NCI-H2227 (cell line): Measurements from ENCODE around the gene PEAK3.

ENCODE experiments used
- DNase-seq: peaks from one replicate; lab custom pipeline; 2025; ENCODE audit not compliant: unreplicated experiment; lab: John Stamatoyannopoulos, UW

Gene PEAK3

DNA sequence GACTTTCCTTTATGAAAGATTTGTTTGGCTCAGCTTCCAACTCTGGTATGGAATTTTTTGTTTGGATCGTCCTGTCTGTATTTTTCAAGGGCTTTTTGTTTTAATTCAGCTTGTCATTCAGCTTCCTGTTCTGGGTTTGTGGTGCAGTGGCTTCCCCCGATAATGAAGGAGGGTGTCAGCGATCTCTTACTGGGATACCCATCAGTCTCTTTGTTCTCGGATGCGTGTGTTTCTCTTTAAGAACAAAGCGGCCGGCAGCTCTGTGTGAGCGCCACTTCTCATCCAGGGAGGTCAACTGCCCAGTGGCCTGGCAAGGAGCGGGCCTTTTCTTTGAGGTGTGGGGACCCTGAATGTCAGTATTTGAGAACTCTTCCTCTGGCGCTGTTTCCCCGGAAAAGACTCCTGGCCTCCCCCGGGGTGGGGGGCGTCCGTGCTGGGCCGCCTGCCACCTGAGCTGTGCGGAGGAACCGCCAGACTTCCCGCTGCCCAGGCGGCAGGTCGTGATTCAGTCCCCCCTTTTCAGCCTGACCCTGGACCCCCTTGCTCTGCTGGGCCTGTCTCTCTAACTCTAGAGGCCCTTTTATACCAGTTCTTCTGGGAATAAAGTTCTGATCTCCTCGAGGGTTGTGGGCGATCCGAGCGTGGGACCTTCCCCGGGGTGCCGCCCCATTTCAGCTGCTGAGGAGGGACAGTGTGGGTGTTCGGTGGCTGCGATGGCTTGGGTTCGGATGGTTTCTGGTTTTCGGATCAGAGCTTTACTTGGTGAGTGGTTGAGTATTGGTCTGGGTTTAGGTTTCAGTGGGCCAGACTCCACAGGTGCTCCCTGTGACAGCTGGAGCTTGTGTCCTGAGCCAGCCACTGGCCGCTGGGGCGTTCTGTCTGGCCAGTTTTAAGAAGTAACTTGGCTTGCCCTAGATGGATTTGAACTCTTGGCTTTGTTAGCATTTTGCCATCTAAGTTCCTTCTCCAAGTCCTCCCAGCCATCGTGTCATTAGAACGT is 41.9 kb downstream of the PEAK3 start:
- no peak for DNase-seq

DNA sequence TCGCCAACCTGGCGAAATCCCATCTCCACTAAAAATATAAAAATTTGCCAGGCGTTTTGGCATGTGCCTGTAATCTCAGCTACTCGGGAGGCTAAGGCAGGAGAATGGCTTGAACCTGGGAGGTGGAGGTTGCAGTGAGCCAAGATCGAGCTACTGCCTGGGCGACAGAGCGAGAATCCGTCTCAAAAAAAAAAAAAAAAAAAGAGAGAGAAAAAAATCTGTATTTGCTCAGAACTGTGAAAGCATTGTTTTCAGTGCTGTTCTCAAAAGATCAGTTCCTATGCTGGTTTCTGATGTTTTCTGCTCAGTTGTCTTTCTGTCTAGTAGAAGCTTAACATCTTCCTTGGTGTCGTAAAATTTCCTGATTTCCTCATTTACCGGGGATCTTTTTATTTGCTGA is 42.8 kb downstream of the PEAK3 start:
- no peak for DNase-seq

DNA sequence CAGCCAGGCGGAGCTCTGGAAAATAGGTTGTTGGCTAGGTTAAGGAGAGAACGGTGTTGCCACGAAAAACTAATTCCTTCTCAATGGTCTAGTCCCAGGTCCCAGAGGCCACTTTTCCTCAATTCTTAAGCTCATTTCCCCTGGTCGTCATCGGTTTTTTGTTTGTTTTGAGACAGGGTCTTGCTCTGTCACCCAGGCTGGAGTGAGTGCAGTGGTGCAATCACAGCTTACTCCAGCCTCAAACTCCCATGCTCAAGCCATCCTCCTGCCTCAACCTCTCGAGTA is 44.2 kb downstream of the PEAK3 start:
- DNase-seq, result no peak

DNA sequence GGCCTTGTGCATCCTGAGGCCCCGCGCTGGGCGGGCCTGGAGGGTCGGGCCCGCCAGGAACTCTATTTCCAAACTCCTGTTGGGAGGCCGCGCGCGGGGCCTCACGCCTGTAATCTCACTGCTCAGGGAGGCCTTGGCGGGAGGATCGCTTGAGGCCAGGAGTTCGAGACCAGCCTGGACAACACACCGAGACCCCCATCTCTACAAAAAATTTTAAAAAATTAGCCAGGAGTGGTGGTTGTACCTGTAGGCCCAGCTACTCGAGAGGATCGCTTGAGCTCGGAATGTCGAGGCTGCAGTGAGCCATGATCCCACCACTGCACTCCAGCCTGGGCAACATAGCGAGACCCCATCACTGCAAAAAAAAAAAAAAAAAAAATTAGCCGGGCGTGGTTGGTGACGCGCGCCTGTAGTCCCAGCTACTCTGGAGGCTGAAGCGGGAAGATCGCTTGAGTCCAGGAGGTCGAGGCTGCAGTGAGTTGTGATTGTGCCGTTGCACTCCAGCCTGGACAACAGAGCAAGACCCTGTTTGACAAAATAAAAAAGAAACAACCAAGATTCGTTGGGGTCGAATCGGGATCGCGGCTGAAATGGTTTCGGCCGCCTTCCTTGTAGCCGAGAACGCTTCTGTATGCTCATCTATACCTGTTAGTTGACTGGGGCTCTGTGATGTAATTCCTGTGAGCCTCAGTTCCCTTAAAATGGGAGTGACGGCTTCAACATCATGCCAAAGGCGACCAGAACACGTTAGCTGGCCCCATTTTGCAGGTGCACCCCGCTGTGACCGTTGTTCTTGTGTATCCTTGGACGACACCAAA is 44.7 kb downstream of the PEAK3 start:
- no peak for DNase-seq

DNA sequence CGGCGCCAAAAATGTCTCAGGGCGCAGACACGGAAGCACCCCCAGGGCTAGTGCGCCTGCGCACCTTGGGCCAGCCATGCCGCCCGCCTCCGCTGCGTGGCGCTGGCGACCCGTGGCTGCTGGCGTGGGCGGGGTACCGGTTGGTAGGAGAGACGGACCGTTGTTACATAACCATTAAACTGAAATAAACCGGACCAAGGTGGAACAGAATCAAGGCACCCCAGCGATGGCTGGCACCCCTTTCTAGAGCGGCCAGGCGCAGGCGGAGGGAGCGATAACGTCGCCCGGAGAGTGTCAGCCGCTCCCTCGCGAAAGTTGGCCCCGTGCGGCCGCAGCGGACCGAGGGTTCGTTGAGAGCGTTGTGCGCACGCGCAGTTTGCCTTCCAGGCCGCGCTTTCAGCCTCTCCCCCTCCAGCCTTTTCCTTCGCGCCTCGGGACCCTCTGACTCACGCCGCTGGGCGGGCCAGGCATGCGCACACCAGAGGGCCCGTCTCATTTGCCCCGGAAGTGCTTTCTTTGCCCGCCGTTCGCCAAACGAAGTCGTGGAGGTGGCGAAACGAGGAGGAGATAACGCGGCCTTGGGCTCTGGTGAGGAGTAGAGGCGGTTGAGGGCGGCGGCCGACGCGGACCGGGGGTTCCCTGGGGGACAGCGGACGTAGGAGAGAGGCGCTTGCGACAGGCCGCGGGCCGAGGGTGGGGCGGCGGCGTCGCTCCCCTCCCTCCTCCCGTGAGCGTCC is 45.5 kb downstream of the PEAK3 start, which contains the start of the genes PLEKHJ1 and SF3A2:
TSS of gene PLEKHJ1 (minus strand) at position 16 of the 737 bp plus-strand sequence. CDS start 81 bp downstream, outside the sequence.
TSS of gene SF3A2 (plus strand) at position 511 of the 737 bp plus-strand sequence. CDS start 6,595 bp downstream, outside the sequence.
- DNase-seq, result peak; percentile 96

DNA sequence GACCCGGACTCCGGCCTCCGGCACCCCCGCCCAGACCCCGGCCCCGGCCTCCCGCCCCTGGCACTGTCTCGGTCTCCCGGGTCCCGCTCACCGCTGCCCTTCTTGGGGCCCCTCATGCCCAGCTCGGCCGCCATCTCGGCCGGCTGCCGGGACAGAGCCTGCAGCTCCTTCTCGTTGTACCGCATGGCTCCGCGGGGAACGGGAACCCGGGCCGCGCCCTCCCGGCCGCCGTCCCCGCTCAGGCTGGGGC is 46.0 kb downstream of the PEAK3 start:
- DNase-seq, result no peak

DNA sequence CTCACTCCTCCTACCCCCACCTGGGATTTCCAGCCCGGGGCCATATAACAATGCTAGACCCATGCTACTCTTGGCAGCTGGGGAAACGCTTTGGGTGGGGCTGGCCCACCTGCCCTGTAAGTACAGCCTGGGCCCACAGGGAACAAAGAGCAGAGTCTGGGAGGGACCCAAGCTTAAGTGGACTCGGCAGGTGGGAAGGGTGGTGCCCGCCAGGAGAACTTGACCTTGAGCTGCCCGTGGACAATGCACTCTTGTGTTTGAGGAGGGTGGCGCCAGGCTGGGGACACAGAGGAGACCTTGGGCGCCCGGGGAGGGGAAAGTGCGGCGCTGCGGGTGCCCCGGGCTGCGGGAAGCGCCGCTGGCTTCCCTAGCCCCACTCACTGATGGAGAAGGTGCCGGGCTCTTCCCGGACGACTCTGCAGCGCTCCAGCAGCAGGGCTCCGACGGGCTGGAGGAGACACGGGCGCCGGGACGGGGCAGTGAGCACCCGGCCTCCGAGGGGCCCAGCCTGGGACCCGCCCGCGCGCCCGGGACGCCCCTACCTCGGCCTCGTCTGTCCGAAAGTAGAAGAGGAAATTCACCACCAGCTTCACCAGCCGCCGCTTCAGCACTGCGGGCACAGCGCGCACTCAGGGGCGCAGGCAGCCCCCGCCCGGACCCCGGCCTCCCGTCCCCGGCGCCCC is 46.5 kb downstream of the PEAK3 start:
- DNase-seq, result peak; percentile 50

DNA sequence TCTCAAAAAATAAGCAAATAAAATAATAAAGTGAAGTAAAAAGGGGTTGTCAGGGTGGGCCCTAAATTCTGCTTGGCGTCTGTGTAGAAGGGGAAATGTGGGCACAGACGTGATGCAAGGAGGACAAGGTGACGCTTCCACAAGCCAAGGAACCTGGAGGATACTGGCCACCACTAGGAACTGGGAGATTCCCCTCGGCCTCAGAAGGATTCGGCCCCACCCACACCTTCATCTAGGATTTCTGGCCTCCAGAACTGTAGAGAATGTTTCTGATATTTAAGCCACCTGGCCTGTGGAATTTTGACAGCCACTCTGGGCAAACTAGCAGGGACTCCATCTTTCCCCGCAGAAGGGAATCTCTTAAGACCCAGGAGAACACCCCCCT is 47.0 kb downstream of the PEAK3 start:
- no peak for DNase-seq

DNA sequence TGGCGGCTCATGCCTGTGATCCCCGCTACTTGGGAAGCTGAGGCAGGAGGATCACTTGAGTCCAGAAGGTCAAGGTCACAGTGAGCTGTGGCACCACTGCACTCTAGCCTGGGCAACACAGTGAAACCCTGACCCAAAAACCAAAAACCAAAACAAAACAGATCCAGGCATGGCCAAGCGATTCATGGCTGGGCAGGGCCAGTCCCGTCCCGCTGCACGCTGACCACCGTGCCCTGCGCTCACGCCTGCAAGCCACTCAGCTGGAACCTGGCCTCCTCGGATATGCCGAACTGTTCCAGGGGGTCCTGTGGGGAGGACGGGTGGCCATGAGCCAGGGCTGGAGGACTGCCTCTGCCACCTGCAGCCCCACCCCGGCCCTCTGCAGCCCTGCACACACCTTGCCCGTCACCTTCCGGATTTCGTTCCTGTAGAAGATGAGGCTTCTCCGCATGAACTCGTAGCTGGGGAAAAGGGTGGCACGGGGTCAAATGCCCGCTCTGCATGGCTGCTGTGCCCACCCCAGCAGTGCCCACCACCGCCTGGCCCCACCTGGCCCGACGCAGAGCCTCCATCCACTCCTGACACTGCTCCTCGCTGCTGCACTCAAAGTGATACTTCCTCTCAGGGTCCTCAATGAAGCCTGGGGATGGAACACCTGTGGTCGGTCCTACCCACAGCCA is 48.2 kb downstream of the PEAK3 start:
- DNase-seq, result no peak

DNA sequence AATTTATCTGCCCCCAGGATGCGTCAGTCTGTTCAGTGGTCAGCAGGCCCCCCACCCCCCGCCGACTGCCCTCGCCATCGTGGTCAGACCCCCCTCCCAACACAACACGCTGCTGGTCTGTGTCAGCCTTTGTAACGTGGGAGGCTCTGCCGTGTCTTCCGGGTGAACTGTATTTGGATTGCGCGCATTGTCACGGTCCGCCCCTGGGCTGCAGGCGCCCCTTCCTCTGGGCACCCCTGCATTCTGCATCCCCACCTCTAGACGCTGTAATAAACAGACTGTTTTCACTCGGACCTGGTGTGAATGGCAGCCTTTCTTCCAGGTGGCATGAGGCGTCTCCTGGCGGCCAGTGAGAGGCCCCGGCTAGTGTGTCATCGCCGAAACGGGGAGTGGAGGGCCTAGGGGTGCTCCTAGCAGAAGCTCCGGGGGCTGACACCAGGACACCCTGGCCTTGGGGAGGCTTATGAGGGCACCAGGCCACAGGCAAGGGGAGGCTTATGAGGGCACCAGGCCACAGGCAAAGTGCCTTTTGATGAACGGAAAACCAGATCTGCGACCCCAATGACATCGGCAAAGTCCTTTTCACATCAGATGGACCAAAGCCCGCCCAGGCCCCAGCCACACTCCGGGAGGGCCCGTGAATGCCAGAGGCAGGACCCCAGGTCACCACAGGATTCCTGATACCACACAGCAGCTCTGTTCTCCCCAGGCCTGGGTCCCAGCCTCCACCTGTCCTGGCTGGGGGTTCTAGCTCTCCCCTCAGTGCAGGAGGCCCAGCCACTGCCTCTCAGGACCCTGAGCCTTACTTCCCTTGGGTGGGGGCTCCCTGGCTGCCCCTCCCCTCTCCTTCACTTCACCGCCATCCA is 49.5 kb downstream of the PEAK3 start:
- no peak for DNase-seq

DNA sequence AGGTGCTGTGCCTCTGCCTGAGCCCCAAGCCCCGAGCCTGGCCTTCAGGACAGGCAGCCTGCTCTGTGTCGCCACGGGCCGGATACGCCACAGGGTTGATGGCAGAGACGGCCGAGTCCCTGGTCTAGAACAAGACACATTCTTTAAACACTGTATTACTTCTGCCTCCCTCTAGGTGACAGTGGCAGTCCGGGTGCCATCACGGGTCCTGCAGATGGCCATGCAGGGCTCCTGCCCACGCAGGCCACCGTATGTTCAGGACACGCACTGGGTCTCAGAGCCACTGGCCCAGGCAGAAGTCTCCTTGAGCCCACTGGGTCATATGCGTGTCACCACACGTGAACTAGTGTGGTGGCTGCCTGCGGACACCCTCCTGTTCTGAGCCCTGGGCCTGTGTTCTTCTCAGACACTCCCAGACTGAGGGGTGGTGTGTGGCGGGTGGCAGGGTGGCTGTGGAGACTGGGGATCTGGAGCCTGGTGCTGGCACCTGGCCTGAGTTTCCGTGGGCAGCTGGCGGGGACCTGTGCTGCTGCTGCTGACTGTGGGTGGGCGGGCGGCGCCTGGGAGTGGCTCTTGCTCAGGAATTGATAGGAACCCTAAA is 50.3 kb downstream of the PEAK3 start:
- DNase-seq, result no peak

DNA sequence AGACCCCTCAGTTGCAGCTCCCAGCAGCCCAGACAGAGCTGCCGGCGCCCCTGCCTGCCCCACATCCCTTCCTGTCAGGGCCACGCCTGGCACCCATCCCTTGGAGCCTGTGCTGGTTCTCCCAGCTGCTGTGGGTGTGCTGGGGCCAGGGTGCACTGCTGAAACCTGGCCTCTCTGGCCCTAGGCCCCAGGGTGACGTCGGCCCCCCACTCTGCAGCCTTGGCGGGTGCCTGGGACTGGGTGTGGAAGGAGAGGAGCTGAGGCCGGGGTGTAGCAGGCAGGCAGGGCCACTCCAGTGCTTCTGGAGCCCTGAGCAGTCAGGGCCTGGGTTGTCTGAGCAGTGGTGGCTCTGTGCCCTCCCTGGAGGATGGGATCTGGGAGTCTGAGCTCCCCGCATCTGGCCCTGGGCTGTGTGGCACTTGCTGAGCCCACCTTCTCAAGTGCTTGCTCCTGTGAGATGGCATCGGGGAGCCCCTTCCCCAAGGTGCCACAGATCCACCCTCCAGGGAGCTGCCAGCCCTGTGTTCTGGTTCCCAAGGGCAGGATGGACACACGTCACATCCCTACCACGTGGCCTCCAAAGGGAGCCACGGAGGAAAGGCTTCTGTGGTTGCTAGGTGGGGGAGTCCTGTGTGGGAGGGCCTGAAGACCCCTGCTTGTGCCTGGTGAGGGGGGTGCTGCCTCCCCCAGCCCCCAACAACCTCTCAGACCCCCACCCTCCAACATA is 51.0 kb downstream of the PEAK3 start:
- no peak for DNase-seq

DNA sequence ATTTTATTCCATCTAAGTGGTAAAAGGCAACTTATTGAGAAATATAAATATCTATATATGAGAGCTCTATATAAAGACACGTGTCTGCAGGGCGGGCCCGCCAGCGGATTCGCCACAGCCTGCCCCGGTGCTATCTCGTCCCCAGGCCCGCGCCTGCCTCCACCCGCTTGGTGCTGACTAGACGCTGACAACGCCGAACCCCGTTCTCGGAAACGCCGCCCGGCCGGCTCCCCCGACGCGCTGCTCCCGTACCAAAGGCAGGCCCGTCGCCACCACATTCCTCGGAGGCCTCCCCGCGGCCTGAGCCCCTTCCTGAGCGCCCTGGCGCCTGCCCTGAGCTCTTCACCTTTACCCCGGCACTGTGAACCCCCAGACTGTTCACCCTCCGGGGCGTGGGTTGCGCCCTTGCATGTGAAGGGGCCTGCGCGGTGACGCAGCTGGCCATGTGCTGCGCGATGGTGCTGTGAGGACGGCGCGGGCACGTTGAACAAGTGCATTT is 51.9 kb downstream of the PEAK3 start:
- DNase-seq, result no peak

DNA sequence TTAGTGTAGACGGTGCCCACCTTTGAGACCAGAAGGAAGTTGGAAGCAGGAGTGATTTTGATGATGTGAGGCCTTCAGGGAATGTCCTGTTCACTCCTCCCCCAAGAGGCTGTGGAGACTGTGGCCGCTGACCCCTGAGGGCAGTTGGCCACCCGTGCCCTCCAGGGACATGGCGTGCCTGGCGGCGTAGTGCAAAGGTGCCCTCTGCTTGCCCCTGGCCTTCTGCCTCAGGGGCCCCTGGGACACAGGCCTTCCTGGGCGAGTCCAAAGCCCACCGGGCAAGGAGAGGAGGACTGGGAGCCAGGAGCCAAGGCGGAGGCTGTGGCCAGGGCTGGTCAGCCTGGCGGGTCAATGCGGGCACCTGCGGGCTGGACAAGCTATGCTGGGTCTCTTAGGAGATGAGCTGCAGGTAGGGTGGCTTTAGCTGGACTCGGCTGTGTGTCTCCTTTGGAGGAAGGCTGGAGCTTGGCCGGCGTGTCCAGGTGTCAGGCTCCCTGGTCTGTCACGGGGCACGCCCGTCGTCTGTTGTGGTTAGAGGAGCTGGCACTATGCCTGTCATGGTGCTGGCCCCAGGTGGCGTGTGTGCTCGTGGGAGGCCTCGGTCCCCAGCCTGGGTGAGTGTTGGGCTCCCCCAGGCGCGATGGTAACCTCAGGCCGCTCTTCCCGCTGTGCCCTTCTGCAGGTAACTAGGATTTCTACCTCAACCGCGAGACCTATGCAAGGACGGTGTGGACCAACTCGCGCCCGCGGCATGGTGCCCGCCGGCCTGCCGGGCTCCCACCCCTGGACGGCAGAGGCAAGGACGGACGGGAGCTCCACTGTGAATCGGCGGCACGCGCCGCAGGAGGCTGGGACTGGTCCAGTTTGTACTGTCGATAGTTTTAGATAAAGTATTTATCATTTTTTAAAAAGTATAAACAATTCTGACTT is 52.6 kb downstream of the PEAK3 start:
- no peak for DNase-seq

DNA sequence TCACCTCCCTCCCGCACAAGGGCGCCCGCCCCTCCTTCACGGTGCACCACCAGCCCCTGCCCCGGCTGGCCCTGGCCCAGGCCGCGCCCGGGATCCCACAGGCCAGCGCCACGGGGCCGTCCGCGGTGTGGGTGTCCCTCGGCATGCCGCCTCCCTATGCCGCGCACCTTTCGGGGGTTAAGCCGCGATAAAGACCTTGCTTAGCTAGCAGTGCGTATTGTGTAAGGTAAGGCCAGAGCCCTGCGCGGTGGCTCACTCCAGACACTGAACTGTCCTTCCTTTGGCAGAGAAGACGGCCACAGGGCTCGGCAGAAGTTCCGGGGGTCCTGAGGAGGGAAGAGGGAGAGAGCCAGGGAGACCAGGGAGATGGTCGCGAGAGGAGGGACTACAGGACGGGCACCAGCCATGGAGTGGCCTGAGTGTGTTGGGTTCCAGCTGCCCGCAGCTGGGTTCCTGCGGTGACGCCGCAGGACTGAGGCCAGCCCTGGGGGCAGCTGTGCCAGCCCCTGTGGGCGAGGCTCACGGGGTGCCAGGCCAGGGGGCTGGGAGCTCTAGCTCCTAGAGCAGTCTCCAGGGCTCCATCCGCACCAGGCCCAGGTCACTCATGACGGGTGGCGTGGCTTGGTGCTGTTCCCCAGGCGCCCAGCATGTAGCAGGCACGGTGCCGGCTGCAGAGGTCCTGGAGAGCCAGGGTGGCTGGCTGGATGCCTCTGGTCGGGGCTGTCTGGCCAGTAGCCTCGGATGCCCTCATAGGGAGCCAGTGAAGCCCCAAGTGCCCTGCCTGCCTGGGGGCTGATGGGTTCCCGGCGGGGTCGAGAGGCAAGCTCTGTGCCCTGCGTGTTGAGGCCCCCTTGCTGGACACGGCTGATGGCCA is 53.6 kb downstream of the PEAK3 start:
- no peak for DNase-seq
